Inflammatory macrophage treated with lipopolysaccharide for 4 hours (primary cell): ENCODE data around the gene MCM3AP.
A peak's percentile ranks its signal among the peaks of the same experiment; 100 is the strongest.
"Not testable (repeated sequence)": the region's sequence is repeated elsewhere in the genome, so short reads cannot be mapped to it uniquely, and the experiment has no call there.

ENCODE experiments used
- DNase-seq: peaks from one replicate; pipeline ENCODE4 v3.0.0-alpha.2; 2020

MCM3AP gene

DNA sequence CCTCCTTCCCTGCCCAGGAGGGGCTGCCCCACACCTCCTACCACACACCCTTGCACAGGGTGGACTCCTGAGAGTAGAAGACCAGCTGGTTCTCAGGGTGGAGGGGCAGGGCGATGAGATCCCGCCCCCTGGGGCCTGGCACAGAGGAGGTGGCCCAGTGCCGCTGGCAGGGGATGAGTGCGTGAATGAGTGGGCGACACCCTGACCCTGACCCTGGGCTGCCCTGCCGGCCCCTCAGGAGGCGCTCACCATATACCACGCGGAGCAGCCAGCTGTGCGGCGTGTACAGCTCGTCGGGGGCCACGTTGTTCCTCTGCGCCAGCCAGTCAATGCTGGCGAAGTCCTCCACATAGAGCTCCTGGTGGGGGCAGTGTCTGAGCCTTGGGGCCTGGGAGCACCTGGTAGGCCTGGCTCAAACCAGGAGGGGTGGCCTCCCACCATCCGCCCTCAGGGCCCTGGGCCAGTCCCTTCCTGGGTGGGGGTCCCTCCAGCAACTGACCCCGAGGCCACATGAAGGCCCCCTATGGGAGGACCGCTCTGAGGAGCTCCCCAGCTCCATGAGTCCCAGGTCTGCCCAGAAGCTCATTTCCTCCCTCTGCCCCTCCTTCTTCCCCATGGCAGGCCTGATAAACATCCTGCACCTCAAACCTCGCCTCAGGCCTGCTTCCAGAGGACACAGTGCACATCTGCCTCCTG is 69.8 kb downstream of the MCM3AP start:
- peak; percentile 14 for DNase-seq

DNA sequence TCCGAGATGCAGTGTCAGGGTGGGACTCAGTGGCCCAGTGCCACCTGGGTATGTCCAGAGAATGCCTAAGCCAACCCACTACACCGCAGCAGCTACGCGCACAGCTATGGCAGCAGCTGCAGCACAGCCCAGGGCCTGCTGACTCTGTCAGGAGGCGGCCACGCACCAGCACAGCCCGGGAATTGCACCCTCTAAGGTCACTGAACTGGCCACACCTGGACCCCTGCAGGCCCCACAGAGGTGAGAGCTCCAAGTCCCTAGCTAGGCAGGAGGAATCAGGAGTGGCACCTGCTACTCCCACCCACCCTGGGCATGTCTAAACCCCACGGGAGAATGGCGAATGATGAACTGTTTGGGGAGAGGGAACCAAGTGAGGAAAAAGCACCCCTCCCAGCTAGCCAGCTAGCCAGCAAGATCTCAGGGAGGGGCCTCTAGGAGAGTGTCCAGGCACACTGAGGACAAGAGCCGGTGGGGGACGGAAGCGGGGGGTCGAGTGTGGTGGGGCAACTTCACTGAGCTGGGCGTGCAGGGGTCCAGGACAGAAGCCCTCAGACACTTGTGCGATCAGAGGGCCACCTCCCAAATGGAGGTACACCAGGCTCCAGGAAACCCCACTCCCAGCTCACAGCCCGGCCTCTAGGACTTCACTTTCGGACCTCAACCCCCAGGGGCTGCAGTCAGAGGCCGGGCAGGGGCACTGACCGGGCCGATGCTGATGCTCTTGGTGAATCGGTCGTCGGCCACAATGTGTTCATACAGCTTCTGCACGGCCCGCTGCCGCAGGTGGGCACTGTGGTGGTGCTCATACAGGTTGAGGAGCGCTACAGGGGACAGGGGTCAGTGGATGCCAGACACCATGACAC is 70.7 kb downstream of the MCM3AP start:
- DNase-seq, result no peak

DNA sequence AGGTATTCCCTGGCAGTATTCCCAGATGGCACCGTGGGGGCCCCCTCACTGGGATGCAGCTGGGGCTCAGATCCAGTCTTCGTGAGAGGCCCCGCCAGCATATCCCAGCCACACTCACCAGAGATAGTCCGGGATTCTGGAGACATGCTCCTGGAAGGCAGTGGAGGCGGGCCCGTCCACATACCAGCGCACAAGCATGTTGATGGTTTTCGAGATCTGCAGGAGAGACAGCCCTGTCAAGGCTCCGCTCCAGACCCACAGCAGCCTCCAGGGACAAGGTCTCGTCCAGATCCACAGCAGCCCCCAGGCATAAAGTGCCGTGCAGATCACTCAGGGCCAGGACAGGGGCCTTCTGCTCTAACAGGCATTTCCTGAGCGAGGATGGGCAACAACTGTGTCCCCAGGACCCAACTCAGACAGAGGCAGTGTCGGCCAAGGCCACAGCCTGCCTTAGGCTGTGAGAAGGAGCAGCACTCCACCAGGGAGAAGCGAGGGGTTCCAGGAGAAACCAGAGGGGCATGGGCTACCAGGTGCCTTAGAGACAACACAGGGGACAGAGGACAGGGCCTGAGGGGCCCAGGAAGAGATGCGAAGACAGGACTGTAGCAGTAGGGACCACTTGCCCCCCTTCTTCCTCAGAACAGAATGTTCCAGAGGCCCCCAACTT is 71.7 kb downstream of the MCM3AP start:
- no peak for DNase-seq

DNA sequence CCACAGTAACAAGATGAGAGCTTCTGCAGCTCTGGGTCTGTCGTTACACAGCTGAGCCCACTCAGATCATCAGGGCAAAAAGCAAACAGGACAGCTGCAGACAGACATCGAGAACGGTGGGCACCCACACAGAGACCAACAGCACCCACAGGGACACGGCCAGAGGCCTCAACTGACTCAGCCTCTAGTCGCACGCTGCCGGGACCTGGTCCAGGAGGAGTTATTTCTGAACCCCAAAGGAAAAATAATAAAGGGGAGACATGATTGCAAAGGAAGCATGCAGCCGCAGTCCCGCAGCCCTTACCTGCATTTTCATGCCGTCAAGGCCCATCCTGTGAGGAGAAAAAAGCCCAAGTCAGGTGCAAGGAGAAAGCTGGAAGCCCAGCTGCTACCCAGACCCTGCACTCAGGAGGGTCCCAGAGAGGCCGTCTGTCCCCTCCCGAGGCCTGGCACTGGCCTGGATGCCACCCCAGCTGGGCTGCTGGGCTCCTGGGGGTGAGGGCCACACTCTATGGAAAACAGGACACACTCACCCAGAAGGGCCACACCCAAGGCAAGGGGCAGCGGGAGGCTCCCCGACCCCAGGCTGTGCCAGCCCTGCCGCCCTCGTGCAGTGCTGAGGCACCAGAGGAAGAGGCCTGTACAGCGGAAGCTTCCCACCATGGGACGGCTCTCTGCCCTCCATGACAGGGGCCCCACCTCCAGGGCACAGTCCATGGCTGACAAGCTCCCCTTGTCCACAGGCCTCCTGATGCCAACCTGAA is 72.5 kb downstream of the MCM3AP start:
- no peak for DNase-seq

DNA sequence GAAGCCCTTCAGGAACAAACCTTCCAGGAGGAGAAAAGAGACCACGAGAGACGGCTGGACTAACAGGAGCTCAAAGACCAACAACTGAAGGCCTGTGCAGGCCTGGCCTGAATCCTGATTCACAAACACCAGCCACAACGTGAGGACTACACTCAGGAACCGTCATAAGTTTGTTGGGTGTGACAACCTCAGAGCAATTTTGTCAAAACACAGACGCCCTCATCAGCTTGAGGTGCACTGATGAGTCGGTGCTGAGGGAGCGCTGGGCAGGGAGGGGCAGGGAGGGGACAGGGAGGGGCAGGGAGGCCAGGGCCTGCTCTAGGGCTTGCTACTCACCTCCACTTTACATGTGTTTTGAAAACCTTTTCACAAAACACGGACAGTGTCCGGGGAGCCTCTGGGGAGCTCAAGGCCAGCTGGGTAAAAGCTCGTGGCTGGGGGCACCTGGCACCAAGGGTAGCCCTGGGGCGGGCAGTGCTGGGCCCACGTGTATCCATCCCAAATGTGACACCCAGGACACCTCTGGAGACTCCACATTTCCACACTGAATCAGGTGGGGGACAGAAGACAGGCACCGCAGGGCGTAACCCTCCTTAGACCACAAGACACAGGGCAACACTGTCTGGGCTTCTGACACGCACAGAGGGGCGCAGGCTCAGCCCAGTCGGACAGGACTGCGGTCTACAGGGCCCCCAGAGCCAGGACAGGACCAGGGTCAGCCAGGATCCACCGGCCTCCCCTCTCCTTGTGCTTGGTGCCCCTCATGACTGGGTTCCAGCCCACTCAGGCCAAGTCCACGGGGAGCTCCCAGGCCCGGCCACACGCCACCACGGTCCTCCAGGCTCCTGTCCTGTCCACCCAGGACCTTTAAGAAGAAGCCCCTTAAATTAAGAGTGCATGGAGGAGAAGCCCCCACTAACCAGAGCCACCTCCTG is 73.4 kb downstream of the MCM3AP start:
- DNase-seq, result no peak

DNA sequence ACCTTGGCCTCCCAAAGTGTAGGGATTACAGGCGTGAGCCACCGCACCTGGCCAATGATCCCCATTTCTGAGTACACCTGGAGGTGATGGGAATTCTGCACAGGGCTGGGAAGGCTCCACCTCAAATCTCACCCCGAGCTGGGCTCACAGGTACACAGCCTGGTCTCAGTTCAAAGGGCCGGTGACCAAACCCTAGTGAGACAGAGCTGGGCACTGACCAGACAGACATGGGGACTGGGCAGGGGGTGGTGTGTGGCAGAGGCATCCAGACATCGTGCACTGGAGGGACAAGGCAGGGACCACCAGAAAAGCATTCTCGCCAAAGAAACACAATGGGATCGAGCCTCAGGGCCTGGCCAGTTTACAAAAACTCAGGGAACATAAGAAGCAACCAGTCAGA is 74.0 kb downstream of the MCM3AP start:
- DNase-seq, result no peak

DNA sequence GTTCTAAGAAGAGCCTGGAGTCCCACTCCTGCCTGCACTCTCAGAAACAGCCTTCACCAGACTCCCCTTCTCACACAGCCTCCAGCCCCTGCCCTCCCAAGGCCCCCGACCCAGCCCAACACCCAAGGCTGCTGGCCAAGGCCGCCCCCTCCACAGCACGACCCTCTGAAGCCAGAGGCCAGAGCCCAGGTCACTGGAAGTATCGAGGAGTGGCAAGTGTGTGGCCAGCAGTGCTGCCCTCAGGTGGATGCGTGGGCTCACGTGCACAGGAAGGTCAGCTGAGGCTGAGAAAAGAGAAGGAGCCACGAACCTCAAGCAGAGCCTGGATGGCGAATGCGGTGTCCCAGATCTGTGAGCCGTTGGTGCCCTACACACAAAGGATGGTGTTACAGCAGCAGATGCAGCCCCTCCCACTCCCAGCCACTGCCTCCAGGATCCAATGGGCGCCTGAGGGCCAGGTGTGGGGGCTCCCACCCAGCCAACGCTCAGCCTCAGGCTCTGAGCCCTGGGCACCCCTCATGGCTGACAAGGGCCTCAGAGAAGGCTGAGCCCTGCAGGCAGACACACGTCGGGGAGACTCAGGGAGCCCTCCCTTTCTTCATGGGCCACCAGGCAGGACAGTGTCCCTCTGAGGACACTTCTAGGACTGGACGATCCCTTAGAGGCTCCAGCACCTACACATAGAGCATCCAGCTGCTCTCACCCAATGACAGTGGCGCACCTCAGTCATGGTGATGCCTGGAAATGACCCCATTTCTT is 74.9 kb downstream of the MCM3AP start:
- no peak for DNase-seq

DNA sequence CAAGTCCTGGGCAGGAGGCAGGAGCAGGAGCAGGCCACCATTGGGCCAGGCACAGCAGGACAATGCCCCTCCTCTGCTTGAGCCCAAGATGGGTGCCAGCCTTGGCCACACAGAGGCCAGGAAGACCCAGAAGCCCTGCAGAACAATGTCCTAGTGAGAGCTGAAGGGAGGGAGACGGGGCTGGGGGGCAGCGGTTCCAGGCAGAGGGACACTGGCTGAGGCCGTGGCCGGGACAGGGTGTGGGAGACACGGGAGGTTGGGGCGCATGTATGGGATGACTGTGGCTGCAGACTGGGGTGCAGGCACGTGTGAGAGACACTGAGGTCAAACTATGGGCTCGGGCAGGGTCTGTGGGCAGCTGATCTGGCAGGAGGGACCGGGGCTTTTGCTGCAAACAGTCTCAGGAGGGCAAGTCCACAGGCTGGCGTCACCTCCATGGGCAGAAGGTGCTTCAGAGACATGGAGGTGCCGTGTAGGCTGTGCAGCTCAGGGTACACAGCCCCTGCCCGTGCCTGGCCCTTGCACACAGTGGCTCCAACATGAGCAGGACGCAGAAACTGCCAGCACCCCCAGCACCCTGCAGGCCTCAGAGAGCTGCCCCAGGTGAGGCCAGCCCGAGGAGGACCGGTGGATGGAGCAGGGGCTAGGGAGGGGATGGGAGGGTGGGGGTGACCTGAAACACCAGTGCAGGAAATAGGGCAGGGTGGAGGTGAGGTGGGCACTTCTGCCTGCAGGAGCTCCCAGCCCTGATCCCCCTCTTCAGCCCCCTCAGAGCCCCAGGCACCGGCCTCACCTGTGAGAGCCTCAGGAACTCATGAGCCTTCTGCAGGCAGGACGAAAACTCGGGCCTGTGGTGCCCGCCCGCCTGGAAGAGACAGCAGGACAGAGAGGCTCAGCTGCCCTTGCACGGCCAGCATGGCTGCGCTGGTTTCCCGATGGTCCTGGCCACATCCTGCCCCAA is 76.4 kb downstream of the MCM3AP start:
- no peak for DNase-seq

DNA sequence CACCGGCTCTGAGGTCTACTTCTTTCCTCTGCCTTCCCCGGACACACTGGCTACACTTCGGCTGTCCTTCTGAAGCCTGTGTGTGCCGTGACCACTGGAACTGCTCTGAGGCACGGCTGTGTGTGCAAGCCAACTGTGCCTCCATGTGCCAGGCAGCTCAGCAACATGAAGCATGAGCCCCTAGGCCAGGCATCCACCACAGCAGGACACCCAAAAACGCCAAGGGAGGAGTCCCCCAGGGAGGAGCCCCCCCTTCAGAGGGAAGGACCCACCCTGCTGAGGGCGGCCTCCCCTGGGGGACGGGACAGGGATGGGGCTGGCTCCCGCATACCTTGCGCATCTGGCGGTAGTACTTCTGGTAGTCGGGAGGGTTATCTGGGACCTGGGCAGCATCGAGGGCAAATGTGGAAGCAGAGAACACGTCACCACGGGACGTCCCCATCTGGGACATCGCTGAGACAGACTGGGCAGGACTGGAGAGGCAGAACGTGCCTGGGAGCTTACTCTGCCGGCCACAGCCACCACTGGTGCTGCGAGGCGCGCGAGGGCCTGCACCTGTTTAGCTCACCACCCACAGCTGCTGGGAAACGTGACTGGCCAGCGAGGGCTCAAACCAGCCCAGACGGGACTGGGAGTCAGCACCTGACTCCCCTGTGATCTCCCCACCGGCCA is 77.4 kb downstream of the MCM3AP start:
- no peak for DNase-seq

DNA sequence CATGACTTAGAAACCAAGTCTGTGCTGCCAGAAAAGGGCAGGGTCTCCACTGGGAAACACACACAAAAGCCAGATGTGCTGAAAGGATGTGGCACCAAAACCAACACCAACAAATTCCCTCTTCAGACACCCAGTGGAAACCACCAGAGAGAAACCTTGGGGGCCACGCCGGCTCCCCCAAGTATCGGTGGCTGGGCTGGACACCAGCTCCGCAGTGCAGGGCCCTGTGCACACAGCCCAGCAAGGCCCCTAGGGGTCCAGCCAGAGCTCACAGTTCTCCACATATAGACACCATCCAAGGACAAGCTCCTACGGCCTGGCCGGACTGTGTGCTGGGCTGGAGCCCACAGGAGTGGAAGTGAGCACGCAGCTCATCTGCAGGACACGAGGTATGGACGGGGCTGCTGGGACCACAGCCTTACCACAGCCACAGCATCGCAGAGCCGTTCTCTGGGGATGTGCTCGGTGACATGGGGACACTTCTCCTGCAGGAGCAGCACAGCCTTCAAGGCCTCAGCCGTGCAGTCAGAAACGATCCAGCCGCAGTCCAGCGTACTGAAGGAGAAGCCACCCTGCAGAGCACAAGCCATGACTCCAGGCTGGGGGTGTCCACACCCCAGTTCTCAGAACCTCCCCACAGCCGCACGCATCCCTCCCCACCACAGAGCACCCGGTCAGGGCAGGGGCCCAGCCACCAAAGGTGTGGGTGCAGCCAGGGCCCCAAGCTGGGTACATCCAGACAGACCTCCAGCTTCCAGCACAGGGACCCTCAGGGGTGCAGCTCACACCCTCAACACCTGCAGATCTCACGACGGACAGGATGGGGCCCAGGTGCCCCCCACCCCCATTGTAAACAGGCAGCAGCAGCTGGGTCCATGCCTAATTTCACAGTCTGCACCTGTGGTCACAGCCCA is 78.1 kb downstream of the MCM3AP start:
- DNase-seq, result no peak

DNA sequence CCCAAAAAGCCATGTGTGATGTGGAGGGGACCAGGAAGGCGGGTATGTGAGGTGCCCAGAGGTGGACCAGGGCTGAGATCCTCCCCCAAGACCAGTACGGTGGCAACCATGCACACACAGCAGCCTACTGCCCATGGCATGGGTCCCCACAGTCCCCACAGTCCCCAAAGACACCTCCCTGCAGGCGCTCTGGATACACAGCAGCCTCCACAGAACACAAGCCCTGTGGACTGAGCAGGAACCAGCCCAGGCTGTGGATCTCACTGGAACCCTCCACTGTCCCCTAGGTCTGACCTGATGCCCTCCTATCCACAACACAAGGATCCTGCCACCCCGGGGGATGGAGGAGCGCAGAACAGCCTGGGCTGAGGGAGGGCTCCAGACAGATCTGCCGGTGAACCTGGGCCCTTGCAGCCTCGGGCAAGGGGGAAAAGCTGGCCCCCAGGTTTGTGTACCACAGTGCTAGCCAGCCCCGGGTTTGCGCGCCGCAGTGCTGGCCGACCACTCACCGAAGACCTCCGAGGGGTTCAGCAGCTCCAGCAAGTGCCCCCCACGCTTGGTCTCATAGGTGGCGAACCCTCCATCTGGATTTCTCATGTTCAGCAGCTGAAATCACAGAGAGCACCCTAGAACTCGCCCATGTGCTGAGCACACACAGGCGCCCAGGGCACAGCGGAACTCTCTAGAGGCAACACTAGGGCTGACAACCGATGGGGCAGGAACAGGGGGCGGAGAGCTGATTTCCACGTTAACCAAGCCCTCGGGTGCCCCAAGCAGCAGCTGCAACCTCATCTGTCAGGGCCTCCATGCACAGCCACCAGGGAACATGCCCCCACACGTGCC is 79.0 kb downstream of the MCM3AP start:
- no peak for DNase-seq

DNA sequence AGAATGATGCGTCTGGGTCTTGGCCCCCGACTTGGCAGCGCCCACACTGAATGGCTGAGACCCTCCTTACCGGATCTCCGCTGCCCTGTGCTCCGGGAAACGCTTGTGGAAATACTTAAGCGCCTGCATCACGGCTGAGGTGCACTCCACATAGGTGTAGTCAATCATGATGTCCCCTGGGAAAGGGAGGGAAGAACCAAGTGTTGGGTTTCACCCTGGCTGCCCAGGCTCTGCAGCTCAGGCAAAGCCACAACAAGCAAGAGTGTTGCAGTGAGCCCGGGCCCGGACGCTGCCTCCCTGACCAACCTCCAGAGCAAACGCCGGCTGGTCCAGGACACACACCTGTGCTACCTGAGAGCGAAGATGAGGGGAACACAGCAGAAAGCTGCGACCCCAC is 79.6 kb downstream of the MCM3AP start:
- no peak for DNase-seq

DNA sequence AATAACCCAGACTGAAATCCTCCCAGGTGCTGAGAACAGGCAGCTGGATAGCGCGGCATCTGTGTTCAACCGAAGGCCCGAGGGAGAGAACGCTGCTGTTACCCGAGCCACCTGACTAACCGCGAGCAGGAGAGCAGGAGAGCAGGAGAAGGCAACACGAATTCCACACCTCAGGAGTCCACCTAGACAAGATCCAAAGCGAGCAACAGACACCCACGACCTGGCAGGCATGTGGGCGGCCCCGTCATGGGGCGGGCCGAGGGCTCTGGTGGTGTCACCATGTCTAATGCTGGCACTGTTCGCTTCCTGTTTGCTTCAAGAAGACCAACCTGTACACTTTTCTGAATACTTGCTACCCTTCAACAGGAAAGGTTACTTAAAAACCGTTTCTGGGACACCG is 80.2 kb downstream of the MCM3AP start:
- DNase-seq, result no peak

DNA sequence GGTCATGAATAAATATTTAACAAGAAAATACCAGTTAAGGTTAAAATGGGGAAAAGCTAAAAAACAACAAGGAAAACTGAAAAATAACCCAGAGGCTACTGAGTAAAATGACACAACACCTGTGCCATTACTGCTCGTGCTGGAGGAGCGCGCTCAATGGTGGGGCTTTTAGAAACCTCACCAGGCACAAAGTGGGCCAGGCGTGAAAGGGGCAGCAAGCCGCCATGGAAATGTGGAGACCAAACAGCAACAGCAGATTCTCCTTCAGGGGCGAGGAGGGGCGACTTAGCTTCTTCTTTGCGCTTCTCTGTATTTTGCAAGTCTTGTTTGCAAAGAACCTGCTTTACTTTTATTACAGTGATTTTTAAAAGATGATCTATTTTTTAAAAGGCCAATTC is 82.2 kb downstream of the MCM3AP start:
- DNase-seq, result no peak

DNA sequence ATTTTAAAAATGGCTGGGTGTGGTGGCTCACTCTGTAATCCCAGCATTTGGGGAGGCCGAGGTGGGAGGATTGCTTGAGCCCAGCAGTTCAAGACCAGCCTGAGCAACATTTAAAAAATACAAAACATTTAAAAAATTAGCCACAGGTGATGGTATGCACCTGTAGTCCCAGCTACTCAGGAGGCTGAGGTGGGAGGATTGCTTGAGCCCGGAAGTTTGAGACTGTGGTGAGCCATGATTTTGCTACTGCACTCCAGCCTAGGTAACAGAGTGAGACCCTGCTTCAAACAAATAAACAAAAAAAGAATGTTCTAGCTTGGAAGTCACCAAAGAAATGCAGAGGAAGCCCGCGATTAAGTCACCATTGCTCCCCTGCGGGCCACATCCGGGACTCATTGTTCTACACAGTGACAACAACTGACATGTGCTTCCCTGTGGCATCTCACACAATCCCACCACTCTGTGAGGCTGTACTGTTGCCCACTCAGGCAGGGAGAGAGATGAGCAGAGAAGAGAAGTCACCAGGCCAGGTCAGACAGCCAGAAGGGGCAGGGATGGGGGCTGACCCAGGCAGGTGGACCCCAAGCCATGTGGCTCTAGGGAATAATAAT is 82.7 kb downstream of the MCM3AP start:
- DNase-seq, result no peak

DNA sequence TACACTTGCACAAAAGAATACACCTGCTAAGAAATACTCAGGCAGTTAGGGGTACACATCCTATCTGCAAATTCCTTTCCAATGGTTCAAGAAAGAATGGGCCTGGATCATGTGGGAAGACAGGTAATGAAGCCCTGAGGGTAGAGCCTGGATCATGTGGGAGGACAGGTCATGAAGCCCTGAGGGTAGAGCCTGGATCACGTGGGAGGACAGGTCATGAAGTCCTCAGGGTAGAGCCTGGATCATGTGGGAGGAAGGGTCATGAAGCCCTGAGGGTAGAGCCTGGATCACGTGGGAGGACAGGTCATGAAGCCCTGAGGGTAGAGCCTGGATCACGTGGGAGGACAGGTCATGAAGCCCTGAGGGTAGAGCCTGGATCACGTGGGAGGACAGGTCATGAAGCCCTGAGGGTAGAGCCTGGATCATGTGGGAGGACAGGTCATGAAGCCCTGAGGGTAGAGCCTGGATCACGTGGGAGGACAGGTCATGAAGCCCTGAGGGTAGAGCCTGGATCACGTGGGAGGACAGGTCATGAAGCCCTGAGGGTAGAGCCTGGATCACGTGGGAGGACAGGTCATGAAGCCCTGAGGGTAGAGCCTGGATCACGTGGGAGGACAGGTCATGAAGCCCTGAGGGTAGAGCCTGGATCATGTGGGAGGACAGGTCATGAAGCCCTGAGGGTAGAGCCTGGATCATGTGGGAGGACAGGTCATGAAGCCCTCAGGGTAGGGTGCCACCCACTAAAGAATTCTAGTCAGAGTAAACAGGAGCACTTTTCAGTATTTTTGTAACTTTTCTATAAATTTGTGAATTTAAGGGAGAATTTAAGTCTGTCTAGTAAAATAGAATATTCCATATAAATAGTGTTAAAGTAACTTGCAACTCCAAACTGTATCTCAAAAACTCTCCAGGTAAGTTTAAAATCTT is 84.3 kb downstream of the MCM3AP start:
- not testable (repeated sequence) for DNase-seq
